ENCODE data around the gene BCDIN3D. TPM values are rescaled to one million over a fixed set of nuclear protein-coding genes. Genes with fewer than 3 reads are reported as not detected.

BCDIN3D gene
- total RNA-seq, 1 donor, result 5.4 TPM

- Histone ChIP-seq H3K4me3 (ENCODE audit: insufficient read depth, low read length) (no peak overlapping the region), H3K27me3 (ENCODE audit: insufficient read depth, low read length) (peaks cover 22% of the 10 kb centered on the region), H3K4me2 (ENCODE audit: insufficient read depth, low read length) (peak overlapping the region; percentile 98), H2AFZ (ENCODE audit: low read length) (no peak overlapping the region), H3K36me3 (ENCODE audit: insufficient read depth, low read length) (no peaks in the 10 kb centered on the region), H3K27ac (ENCODE audit: low read depth, low read length) (no peak overlapping the region), H3K79me2 (ENCODE audit: insufficient read depth, low read length) (peaks cover 9% of the 10 kb centered on the region), H4K20me1 (ENCODE audit: insufficient read depth, low read length) (peaks cover 3% of the 10 kb centered on the region), H3K9me3 (ENCODE audit: low read depth, low read length) (no peaks in the 10 kb centered on the region), H3K4me1 (ENCODE audit: insufficient read depth, low read length) (peaks cover 18% of the 10 kb centered on the region)
- TF ChIP-seq, protein P1, sequence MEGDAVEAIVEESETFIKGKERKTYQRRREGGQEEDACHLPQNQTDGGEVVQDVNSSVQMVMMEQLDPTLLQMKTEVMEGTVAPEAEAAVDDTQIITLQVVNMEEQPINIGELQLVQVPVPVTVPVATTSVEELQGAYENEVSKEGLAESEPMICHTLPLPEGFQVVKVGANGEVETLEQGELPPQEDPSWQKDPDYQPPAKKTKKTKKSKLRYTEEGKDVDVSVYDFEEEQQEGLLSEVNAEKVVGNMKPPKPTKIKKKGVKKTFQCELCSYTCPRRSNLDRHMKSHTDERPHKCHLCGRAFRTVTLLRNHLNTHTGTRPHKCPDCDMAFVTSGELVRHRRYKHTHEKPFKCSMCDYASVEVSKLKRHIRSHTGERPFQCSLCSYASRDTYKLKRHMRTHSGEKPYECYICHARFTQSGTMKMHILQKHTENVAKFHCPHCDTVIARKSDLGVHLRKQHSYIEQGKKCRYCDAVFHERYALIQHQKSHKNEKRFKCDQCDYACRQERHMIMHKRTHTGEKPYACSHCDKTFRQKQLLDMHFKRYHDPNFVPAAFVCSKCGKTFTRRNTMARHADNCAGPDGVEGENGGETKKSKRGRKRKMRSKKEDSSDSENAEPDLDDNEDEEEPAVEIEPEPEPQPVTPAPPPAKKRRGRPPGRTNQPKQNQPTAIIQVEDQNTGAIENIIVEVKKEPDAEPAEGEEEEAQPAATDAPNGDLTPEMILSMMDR (IDR thresholded peaks at IDR 0.05; ENCODE audit: extremely low read depth, low read depth, low read length), result no peak
- DNase-seq (ENCODE audit: insufficient read length, low spot score, missing footprints), result no peak
Observed at GRCh38 chr12:49843876-49844437, 1.1 kb upstream of the BCDIN3D start.

- DNase-seq (ENCODE audit: insufficient read length, low spot score, missing footprints), result no peak
- Histone ChIP-seq H3K4me2 (ENCODE audit: insufficient read depth, low read length) (peak overlapping the region; percentile 98), H3K27ac (ENCODE audit: low read depth, low read length) (peak overlapping the region; percentile 79), H3K4me1 (ENCODE audit: insufficient read depth, low read length) (peaks cover 18% of the 10 kb centered on the region), H3K9me3 (ENCODE audit: low read depth, low read length) (no peaks in the 10 kb centered on the region), H3K36me3 (ENCODE audit: insufficient read depth, low read length) (peaks cover 2% of the 10 kb centered on the region), H4K20me1 (ENCODE audit: insufficient read depth, low read length) (peaks cover 3% of the 10 kb centered on the region), H3K4me3 (ENCODE audit: insufficient read depth, low read length) (peak overlapping the region; percentile 77), H2AFZ (ENCODE audit: low read length) (peak overlapping the region; percentile 94), H3K79me2 (ENCODE audit: insufficient read depth, low read length) (peaks cover 9% of the 10 kb centered on the region), H3K27me3 (ENCODE audit: insufficient read depth, low read length) (peaks cover 17% of the 10 kb centered on the region)
- TF ChIP-seq, protein P1 (IDR thresholded peaks at IDR 0.05; ENCODE audit: extremely low read depth, low read depth, low read length), result no peak
Observed at GRCh38 chr12:49843411-49843810, 505 bp upstream of the BCDIN3D start.

DNA sequence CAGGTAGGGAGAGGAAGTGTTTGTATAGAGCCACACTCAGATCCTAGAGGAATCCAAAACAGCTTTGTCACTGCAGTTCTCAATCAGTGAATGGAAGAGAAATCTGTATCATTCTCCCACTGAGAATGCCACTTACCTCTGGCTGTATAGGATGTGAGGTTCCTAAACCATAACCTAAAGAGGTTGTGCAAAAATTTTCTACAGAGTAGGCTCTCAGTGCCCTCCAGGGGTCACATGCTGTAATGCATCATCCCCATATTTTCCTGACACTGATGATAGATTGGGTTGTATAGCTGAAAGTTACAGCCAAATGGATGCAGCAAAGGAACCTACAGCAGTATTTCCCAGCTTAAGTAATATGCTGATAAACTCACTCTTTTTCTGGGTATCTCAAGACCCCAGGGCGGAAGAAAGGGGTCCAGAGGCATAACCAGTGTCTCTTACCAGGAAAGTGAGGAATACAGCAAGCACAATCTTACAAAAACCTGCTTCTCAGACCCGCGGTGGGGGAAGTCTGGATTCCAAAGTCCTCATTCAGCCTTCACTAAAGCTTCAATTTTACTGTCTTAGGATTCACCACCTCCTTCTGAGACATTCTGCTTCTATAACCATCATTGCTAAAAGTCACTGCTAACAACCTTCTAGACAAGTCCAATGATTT lies 3.8 kb downstream of the BCDIN3D start:
- H3K4me1 ChIP-seq (ENCODE audit: insufficient read depth, low read length), result peaks cover 18% of the 10 kb centered on the region
- H3K27me3 ChIP-seq (ENCODE audit: insufficient read depth, low read length), result no peaks in the 10 kb centered on the region
- H3K4me2 ChIP-seq (ENCODE audit: insufficient read depth, low read length), result no peak overlapping the region
- peaks cover 9% of the 10 kb centered on the region for H3K79me2 ChIP-seq (ENCODE audit: insufficient read depth, low read length)
- TF ChIP-seq, protein P1 (IDR thresholded peaks at IDR 0.05; ENCODE audit: extremely low read depth, low read depth, low read length), result peak; percentile 86
- peaks cover 4% of the 10 kb centered on the region for H3K36me3 ChIP-seq (ENCODE audit: insufficient read depth, low read length)
- no peak overlapping the region for H3K27ac ChIP-seq (ENCODE audit: low read depth, low read length)
- DNase-seq (ENCODE audit: insufficient read length, low spot score, missing footprints), result no peak
- H4K20me1 ChIP-seq (ENCODE audit: insufficient read depth, low read length), result peaks cover 3% of the 10 kb centered on the region
- H3K9me3 ChIP-seq (ENCODE audit: low read depth, low read length), result no peaks in the 10 kb centered on the region
- H2AFZ ChIP-seq (ENCODE audit: low read length), result no peak overlapping the region
- no peak overlapping the region for H3K4me3 ChIP-seq (ENCODE audit: insufficient read depth, low read length)

GRCh38 chr12:49832836-49833421 lies 10.0 kb downstream of the BCDIN3D start:
- H3K36me3 ChIP-seq (ENCODE audit: insufficient read depth, low read length), result no peaks in the 10 kb centered on the region
- DNase-seq (ENCODE audit: insufficient read length, low spot score, missing footprints), result no peak
- H3K9me3 ChIP-seq (ENCODE audit: low read depth, low read length), result no peaks in the 10 kb centered on the region
- H4K20me1 ChIP-seq (ENCODE audit: insufficient read depth, low read length), result no peaks in the 10 kb centered on the region
- H3K4me3 ChIP-seq (ENCODE audit: insufficient read depth, low read length), result no peak overlapping the region
- peak overlapping the region; percentile 50 for H3K4me2 ChIP-seq (ENCODE audit: insufficient read depth, low read length)
- no peak overlapping the region for H3K27ac ChIP-seq (ENCODE audit: low read depth, low read length)
- H3K4me1 ChIP-seq (ENCODE audit: insufficient read depth, low read length), result peaks cover 13% of the 10 kb centered on the region
- no peaks in the 10 kb centered on the region for H3K79me2 ChIP-seq (ENCODE audit: insufficient read depth, low read length)
- H2AFZ ChIP-seq (ENCODE audit: low read length), result peak overlapping the region; percentile 79
- TF ChIP-seq, protein P1 (IDR thresholded peaks at IDR 0.05; ENCODE audit: extremely low read depth, low read depth, low read length), result no peak
- H3K27me3 ChIP-seq (ENCODE audit: insufficient read depth, low read length), result no peaks in the 10 kb centered on the region
